ENCODE measurements around the gene INPP5A.

Gene INPP5A

DNA sequence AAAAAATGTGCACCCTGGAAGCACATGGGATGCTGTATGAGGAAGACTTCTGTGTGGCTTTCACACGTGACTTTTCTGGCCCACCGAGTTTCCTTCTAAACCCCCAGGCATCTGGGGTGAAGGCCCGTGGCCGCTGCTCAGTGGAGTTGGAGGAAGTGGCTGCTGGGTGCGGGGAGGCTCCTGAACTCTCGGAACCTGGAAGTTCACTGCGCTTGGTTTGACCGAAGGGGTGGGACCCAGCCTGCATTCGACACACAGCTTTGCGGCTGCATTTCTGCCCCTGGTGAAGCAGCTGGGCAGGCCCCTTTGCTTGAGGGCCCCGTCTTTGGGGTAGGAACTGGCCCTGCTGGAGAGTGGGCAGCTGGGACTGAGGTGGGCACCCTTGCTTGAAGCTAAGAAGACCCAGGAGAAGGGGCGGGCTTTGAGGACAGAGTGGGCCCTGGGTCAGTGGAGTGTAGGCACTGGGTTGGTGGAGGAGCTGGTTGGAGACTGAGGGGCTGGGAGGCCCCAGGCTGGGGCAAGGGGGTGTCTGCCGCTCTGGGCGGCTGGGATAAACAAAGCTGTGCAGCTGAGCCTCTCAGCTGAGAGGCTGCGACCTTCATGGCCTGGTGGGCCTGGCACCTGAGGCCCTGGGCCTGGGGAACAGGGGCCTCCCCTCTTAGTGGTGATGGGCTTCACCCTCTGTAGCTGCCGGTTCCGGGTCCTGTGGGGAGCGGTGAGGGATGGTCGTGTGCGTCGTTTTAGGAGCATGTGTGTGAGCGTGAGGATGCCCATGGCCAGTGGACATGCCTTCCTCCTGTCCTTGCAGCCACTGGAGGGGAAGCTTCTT lies 78.0 kb downstream of the INPP5A start:
- DNase-seq = no peak

DNA sequence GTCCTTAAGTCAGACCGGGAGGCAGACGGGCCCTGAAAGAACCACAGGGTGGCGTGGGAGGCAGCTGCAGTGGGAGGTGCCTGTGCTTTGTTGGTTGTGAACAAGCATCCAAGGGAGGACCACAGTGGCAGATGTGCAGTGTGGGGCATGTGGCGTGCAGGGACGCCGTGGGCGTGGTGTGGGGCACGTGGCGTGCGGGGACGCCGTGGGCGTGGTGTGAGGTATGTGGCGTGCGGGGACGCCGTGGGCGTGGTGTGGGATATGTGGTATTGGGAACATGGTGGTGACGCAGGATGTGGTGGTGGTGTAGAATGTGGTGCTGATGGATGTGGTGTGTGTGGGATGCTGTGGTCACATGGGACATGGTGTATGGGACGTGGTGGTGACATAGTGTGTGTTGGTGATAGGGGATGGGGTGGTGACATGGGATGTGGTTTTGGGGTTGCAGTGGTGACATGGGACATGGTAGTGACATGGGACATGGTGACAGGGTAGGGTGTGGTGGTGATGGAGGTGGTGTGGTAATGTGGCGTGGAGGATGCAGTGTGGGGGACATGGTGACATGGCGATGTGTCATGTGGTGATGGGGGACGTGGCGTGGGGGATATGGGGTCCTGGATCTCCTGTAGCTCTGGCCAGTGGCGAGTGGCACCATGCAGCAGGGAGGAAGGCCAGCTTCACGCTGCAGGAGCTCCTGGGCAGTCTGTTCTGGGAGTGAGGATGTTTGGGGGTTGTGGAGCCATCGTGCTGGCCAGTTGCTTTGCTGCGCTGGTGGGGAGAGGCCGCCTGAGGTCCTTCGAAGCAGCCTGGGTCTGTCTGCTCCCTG lies 78.8 kb downstream of the INPP5A start:
- no peak for DNase-seq

DNA sequence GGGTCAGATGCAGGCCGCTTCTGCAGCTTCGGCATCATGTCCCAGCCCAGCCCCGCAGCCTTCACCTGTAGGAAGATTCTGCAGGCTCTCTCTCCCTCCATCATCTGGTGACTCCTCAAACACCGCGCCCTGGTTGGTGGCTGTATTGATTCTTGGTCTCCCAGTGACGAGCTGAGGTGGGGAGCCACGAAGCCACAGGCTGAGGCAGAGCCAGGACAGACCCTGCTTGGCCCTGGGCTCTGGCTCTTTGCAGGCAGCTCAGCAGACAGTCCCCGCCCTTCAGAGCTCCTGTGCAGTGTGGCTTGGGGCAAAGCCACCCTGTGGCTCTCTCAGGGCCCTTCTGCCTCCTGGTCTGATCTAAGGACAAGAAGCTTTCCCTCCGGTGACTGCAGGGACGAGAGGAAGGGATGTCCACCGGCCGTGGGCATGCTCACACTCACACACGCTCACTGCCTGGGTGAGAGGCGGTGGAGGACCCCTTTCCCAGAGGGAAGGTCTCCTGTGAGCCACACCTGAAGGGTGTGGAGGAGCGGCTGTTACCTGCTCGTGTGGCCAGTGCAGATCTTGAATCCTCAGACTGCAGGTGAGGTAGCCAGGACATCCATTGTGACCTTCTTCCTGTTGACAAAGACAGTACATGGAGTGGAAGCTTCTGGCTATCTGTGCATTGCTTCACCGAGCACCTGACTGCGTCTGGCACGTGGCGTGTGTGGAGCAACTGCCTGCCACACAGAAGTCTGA lies 79.6 kb downstream of the INPP5A start:
- no peak for DNase-seq

DNA sequence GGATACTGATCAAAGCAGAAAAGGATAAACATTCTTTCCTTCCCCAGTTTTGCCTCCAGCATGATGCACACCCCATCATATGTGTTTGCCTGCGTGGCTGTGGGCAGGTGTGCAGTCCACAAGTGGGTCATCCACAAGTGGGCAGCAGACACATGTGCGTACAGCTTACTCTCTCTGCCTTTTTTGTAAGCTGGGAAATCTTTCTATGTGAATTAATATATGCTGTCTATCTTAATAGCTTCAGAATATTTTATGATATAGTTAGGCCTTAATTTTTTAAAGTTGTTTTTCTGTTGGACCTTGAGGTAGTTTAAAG lies 80.1 kb downstream of the INPP5A start:
- DNase-seq = no peak

DNA sequence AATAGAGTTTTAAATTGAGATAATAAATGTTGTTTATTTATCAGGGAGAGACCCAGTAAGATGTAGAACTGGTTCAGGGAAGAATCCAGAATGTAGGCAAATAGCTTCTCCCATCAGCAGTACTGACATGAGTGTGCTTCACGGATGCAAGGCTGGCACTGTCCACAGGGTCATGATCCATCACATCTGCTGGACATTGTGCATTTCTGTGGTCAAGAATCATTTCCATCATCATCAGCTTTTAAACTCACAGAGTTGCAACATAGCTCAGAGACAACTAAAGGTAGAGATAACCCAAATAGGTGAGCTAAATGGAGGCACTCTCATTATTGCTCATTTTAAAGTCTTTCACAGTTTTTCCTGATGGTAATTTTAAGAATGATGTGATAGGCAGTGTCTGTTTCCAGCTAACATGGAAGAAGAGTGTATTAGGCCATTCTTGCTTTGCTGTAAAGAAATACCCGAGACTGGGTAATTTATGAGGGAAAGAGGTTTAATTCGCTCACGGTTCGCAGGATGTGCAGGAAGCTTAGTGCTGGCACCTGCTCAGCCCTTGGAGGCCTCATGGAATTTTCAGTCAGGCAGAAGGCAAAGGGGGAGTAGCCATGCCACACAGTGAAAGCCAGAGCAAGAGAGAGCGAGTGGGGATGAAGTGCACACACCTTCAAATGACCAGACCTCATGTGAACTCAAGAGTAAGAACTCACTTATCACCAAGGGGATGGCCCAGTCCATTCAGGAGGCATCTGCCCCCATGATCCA lies 80.8 kb downstream of the INPP5A start:
- DNase-seq = peak in 1 of 14 donors; percentile 76

DNA sequence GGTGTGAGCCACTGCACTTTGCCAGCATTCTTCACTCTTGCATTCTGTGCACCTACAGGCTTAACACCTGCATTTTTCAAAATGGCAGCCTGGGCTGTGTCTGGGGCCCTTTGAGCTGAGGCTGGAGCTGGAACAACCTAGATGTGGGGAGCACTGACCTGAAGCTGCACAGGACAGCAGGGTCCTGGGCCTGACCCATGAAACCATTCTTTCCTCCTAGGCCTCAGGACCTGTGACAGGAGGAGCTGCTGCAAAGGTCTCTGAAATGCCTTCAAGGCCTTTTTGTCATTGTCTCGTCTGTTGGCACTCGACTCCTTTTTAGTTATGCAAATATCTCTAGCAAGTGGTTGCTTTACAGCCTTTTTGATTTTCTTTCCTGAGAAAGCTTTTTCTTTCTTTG lies 82.3 kb downstream of the INPP5A start:
- DNase-seq = no peak

DNA sequence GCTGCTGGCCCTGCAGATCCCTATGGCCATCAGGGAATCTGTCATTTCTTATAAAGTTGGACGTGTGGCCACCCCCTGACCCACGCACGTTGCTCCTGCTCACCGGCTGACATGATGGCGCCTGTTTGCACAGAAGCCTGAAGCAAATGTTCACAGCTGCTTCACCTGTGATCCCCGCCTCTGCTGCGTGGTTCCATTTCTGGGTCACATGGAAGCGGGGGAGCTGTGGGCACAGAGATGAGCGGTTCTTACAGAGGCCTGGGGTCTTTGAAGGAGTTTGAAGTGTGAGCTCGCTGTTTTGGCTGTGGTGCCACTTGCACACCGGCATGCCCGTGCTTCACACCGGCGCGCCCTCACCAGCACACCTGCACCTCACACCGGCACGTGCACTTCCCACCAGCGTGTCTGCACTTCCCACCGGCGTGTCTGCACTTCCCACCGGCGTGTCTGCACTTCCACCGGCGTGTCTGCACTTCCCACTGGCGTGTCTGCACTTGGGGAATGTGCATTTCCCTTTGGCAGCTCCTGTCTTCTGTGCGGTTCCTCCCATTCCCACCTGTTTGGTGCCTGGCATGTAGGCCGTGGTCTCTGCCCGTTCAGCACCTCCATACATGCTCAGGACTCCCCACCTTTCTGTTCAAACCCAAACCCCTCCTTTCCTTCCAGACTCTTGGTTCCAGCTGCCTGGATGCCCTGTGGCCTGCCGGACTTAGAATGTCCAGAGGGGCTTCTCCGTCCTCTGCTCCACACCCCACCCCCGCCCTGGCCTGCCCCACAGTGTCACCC lies 86.7 kb downstream of the INPP5A start:
- DNase-seq = no peak

DNA sequence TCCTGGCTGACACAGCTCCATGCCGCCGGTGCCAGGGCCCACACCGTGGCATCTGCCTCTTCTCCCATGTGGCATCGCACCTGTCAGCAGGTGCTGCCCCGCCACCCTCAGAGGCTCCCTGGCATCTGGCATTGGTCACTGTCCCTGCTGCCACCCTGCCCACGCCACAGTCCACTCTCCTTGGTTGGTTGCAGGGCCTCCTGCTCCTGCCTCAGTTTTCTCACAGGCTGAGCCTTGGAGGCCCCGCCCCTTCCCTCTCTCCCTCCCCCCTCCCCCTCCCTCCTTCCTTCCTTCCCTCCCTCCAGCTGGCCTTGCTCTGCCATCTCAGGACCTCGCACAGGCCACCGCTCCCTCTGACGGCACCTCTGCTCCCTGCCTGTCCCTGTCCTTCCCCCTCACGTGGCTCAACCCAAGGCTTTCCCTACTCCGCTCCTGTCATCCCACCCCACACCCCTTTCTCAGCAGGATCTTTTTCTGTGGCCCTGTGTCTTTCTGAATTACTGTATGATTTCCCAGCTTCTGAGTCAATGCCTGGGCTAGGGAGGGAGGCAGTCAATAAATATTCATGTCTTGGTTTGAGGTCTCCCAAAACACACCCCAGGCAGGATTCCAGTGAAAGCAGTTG lies 87.4 kb downstream of the INPP5A start:
- no peak for DNase-seq

DNA sequence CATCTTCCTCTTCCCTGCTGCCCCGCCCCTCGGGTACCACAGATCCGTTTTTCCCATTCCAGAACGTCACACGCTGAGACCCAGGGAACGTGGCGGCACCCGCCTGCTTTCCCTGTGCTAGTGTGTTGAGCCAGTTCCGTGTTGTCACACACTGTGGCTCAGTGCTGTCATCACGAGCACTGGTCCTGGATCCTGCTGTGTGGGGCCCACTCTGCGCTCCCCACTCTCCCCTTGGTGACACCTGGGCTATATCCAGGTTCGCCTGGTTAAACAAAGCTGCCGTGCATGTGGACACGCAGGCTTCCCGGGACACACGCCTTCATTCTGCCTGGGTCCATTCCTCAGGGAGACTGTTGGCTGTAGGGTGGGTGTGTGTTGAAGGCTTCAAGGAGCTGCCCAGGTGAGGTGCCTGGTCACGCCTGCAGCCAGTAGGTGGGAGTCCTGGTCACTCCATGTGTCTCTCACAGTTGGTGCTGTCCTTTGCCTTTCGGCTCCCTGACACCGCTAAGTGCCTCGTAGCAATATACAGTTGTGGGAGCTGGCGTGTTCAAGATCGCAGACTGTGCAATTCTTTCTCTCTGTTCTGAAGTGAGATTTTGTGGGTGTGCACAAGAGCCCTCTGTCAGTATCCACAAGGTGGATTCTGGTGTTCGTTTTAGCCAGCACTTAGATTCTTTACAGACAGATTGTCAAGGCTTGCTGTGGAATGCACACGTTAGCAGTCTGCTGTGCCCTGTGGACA lies 88.6 kb downstream of the INPP5A start:
- DNase-seq = no peak

DNA sequence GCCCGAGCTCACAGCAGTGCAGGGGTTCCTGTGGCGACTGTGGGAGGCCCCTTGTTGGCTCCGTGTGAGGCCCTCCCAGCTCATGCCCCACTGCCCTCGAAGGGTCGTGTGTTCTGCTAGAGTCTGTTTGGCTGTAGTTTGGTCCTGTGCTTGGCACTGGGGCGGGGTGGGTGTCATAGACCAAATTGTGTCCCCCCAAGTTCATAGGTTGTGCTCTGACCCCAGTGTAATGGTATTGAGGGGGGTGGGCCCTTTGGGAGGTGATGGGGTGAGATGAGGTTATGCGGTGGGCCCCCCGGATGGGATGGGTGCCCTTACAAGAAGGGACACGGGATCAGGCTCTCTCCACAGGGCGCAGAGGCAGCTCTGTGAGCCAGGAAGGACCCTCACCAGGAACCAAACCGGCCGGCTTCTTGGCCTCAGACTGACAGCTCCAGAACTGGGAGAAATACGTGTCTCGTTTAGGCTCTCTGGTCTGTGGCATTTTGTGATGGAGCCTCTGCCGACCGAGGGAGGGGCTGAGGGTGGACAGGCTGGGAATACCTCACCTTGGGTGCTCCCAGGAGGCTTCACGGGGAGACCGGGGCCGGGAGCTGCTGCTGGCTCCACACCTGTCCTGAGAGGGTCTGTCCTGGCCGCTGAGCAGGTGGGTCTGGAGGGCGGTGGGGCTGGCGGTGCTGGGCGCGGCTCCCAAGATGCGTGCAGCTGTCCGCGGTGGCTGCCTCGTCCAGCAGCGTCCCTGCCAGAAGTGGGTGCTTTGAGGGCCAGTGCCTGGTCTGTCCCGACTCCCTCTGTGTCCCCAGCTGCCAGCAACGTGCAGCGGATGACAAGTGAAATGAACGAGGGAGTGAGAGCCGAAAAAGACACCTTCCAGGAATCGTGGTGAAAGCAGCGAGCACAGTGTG lies 89.4 kb downstream of the INPP5A start:
- DNase-seq = no peak

DNA sequence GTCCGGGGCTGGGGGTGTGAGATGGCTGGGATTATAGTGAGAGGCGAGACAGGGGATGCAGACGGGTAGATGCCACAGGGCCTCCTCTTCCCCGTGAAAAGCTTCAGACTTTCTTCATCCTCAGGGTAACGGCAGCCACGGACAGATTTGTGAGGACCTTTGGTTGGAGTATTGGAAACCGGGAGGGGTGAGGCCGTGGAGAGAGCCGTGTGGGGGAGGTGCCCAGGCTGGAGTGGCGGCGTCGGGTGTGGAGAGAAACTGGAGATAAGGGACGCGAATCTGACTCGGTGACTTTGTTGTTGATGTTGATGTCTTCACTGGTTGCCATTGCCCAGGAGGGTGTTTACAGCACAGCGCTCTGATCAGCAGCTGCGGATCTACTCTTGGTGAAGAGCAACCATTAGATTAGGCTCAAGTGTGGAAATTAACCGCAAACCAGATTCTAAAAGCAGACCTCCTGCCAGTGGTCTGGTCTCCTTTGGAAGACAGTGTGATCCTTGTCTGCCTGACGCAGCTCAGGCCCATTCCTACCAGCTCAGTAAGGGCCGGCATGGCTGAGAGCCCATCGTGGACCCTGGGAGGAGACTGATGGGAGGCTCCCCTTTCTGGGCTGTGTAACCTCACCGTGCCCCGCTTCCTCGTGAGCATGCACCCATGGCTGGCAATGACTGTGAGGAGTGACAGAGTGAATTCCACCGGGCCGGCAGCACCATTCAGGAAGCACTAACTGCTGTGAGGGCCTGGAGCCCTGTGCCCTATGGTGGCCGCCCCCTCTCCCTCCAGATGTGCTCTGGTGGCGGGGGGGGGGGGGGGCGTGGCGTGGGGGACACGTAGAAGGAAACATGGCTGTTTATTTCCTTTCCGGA lies 90.3 kb downstream of the INPP5A start:
- DNase-seq = peak in 3 of 14 donors; percentile 50 to 62 (median 51)

DNA sequence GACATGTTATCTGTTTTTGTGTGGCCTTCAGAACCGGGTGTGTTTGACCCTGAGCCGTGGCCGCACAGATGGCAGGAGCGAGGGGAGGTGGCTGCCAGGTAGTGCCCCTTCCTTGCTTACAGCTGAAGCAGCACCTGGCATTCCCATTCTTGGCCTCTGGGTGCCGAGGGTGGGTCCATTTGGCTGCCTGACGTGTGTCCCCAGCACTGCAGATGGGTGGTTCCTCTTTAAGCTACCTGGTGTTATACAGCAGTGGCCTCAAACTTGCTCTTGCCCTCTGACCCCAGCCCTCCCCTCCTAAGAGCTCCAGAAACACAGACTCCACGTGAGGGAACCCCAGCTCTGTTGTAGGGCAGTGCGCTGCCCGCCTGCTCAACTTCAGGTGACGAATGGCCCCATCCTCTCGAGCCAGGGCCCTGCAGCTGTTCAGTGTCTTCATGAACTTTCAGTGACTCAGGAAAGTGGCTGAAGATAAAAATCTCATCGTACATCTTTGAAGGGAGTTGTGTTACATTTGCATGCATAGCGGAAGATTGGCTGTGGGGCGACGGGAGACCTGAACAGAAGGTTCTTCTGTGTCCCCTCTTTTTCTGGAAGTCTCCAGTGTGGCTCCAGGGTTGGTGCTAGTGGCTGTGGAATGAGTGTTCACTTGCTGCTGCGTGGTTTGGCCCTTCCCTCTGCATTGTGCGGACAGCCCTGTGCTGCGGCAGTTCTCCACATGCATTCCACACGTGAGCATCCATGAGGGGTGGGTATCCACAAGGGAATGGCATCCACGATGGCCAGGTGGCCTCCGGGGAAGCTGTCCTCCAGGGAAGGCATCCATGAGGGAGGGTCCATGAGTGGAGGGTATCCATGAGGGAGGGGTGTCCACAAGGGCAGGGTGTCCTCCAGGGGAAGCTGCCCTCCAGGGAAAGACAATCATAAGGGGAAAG lies 91.6 kb downstream of the INPP5A start:
- DNase-seq = no peak

DNA sequence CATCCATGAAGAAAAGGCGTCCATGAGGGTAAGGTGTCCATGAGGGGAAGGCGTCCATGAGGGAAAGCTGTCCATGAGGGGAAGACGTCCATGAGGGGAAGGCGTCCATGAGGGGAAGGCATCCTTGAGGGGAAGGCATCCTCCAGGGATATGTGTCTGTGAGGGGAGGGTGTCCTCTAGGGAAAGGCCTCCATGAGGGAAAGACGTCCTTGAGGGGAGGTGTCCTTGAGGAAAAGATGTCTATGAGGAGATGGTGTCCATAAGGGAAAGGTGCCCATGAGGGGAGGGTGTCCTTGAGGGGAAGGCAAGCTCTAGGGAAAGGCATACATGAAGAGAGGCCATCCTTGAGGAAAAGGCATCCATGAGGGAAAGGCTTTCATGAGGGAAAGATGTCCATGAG lies 92.6 kb downstream of the INPP5A start:
- no peak for DNase-seq

DNA sequence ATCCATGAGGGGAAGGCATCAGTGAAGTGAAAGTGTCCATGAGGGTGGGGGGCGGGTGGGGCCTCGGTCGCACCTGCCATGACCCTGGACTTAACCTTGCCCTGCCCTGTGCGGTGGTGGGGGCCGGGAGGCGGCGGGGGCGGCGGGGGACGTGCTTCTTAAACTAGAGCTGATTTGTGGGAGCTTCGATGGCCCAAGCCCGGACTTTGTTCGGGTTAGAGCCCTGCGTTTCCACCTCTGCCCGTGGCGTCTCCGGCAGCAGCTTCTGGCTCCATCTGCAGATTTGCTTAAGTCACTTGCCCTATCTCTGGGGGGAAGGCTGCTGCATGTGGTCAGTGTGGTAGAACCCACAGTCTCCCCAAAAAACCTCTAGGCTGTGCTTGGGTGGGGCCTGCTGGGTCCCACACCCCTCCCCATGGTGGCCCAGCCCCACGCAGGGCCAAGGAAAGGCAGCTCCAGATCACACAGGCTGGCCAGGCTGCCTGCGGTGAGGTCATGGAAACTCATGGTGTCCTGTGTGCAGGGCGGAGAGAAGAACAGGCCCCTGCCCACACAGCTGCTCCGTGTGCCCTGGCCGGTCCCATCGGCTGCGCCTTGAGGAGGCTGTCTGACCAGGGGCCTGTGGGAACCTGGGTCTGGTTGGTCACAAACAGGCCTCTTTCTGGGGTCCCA lies 93.2 kb downstream of the INPP5A start:
- no peak for DNase-seq

DNA sequence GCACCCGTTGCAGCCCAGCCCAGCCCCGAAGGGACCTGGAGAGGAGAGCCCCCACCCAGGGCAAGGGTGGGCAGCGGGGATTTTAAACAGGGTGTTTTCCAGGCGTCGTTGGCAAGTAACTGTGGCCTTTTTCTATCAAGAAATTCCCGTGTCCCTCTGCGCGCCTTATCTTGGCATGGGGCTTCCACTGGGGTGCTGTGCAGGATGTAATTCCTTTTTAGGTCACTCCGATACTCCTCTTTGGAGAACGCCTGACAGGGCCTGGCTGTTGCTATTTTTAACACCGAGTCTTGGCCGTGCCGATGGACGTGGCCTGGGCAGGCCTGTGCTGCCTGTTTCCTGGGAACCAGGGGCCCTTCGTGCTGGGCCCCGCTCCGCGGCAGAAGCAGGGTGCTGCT lies 93.8 kb downstream of the INPP5A start:
- peak in 4 of 14 donors; percentile 19 to 87 (median 27) for DNase-seq

DNA sequence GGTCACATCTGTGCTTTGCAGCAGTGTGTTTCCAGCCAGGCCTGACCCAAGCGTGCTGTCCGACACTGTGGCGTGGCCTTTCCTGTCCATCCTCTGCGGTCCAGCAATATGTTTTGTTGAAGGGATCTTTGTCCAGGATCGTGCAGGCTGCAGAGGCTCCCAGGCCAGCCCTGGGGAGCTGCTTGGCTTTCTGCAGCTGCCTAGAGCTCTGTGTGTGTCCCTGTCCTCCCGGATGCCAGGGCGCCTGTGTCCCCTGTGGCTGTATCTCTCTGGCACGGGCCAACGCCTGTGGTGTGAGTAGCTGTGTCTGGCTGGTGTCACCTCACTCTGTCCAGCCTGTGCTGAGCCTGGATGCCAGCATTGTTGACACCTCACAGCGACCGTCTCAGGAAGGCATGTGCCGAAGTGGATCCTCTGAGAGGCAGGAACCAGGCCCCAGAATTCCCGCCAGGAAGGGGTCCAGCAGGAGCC lies 94.5 kb downstream of the INPP5A start:
- DNase-seq = peak in 2 of 14 donors; percentile 20 to 51
